ENCODE data around the gene ARHGAP23.

ARHGAP23 gene

GRCh38 chr17:38397227-38397626 is 31.0 kb upstream of the ARHGAP23 start:
- H3K9me2 ChIP-seq (replicated peaks; ENCODE audit: low read depth, low read length): no peaks in the 10 kb centered on the region
- TF ChIP-seq CTCF (conservative IDR thresholded peaks at IDR 0.05; ENCODE audit: low read length) (no peak), EZH2phosphoT487 (IDR thresholded peaks at IDR 0.05; ENCODE audit: borderline replicate concordance) (no peak)
- peaks cover 73% of the 10 kb centered on the region; the same call in 1 of the 2 replicates for H3K36me3 ChIP-seq (ENCODE audit: insufficient read depth, low read length)
- H3K4me3 ChIP-seq (ENCODE audit: low read length, poor library complexity, severe bottlenecking): no peak overlapping the region
- no peaks in the 10 kb centered on the region for H4K20me1 ChIP-seq (ENCODE audit: insufficient read depth, low read length, poor library complexity, severe bottlenecking)
- no peak overlapping the region for H3K4me2 ChIP-seq (ENCODE audit: low read depth, low read length, poor library complexity, severe bottlenecking)
- no peaks in the 10 kb centered on the region for H3K79me2 ChIP-seq (ENCODE audit: insufficient read depth, low read length)
- H2AFZ ChIP-seq (ENCODE audit: low read length): no peak overlapping the region
- no peaks in the 10 kb centered on the region for H3K9me3 ChIP-seq (ENCODE audit: insufficient read depth, low read depth, low read length)
- no peaks in the 10 kb centered on the region for H3F3A ChIP-seq (ENCODE audit: low read depth)
- H3K27me3 ChIP-seq (ENCODE audit: insufficient read depth, low read length, poor library complexity, severe bottlenecking): no peaks in the 10 kb centered on the region
- no peak overlapping the region for H3K9ac ChIP-seq (ENCODE audit: low read depth, low read length, poor library complexity, severe bottlenecking)
- H3K4me1 ChIP-seq (ENCODE audit: insufficient read depth, low read length, poor library complexity, severe bottlenecking): no peaks in the 10 kb centered on the region

GRCh38 chr17:38400286-38400685 is 28.0 kb upstream of the ARHGAP23 start:
- H3K27me3 ChIP-seq (ENCODE audit: insufficient read depth, low read length, poor library complexity, severe bottlenecking): no peaks in the 10 kb centered on the region
- H3K9me3 ChIP-seq (ENCODE audit: insufficient read depth, low read depth, low read length): no peaks in the 10 kb centered on the region
- no peaks in the 10 kb centered on the region for H3K9me2 ChIP-seq (replicated peaks; ENCODE audit: low read depth, low read length)
- H3K4me2 ChIP-seq (ENCODE audit: low read depth, low read length, poor library complexity, severe bottlenecking): no peak overlapping the region
- no peak overlapping the region for H3K9ac ChIP-seq (ENCODE audit: low read depth, low read length, poor library complexity, severe bottlenecking)
- no peak overlapping the region for H2AFZ ChIP-seq (ENCODE audit: low read length)
- no peaks in the 10 kb centered on the region for H3K79me2 ChIP-seq (ENCODE audit: insufficient read depth, low read length)
- H3K4me1 ChIP-seq (ENCODE audit: insufficient read depth, low read length, poor library complexity, severe bottlenecking): no peaks in the 10 kb centered on the region
- no peak overlapping the region for H3K4me3 ChIP-seq (ENCODE audit: low read length, poor library complexity, severe bottlenecking)
- no peak for TF ChIP-seq CTCF (conservative IDR thresholded peaks at IDR 0.05; ENCODE audit: low read length)
- TF ChIP-seq EZH2phosphoT487 (IDR thresholded peaks at IDR 0.05; ENCODE audit: borderline replicate concordance): no peak
- H3K36me3 ChIP-seq (ENCODE audit: insufficient read depth, low read length): peaks cover 67% of the 10 kb centered on the region; the same call in 1 of the 2 replicates
- no peaks in the 10 kb centered on the region for H4K20me1 ChIP-seq (ENCODE audit: insufficient read depth, low read length, poor library complexity, severe bottlenecking)
- no peaks in the 10 kb centered on the region for H3F3A ChIP-seq (ENCODE audit: low read depth)

- Histone ChIP-seq H3K9me3 (ENCODE audit: insufficient read depth, low read depth, low read length) (no peaks in the 10 kb centered on the region), H3K79me2 (ENCODE audit: insufficient read depth, low read length) (no peaks in the 10 kb centered on the region), H2AFZ (ENCODE audit: low read length) (no peak overlapping the region), H4K20me1 (ENCODE audit: insufficient read depth, low read length, poor library complexity, severe bottlenecking) (no peaks in the 10 kb centered on the region), H3K9ac (ENCODE audit: low read depth, low read length, poor library complexity, severe bottlenecking) (no peak overlapping the region), H3K4me3 (ENCODE audit: low read length, poor library complexity, severe bottlenecking) (no peak overlapping the region), H3K4me2 (ENCODE audit: low read depth, low read length, poor library complexity, severe bottlenecking) (no peak overlapping the region), H3K4me1 (ENCODE audit: insufficient read depth, low read length, poor library complexity, severe bottlenecking) (no peaks in the 10 kb centered on the region), H3K9me2 (replicated peaks; ENCODE audit: low read depth, low read length) (no peaks in the 10 kb centered on the region), H3F3A (ENCODE audit: low read depth) (no peaks in the 10 kb centered on the region), H3K27me3 (ENCODE audit: insufficient read depth, low read length, poor library complexity, severe bottlenecking) (no peaks in the 10 kb centered on the region), H3K36me3 (ENCODE audit: insufficient read depth, low read length) (peaks cover 55% of the 10 kb centered on the region; the same call in 1 of the 2 replicates)
- TF ChIP-seq CTCF (conservative IDR thresholded peaks at IDR 0.05; ENCODE audit: low read length) (no peak), EZH2phosphoT487 (IDR thresholded peaks at IDR 0.05; ENCODE audit: borderline replicate concordance) (no peak)
Observed at GRCh38 chr17:38401459-38401858, 26.8 kb upstream of the ARHGAP23 start.
